ENCODE results near the gene CDKL5.

CDKL5 gene

DNA sequence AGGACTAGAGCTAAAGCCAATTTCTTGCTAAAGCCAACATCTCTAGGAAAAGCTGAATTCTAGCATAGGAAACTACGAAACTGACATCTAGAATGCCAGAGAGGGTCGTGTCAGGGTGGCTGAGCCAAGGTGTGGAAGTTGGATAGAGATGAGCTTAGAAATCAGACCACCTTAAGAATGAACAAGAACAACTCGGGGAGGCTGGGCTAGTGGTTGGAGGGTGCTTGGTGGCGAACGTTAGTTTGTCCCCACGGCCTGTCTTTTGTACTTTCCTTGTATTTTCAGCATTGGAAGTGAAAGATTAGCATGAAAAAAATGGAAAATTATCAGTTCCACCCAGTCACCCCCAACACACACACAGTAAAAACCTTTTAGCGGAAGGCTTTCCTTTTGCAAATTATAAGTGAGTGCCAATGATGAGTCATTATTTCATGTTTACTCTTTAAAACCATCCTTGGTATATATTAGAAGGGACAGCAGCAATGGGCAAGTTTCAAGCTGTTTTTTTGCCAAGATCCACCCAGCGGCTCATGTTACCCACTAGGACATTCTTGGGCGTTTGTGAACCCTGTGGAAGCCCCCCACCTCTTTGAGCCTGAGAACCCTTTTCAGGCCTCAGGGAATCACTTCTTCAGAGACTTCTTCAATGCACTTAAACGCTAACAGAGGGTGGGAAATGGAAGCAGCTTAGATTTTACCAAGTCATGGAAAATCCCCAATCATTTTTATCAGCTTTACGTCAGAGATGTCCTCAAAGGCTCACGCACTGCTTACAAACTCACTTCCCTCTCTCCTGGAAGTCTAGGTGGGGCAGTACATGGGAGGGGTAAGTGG lies 277.2 kb downstream of the CDKL5 start:
- no peak for DNase-seq
